Measurements from ENCODE around the gene ARPC5L. TPM values are rescaled to one million over a fixed set of nuclear protein-coding genes. Genes with fewer than 3 reads are reported as not detected.

ARPC5L gene
- total and polyA plus RNA-seq, 2 of the 8 experiments (the other 6 are each of a cell fraction or from before 2014, with no cell fraction given) = 34.1 to 50.6 TPM

DNA sequence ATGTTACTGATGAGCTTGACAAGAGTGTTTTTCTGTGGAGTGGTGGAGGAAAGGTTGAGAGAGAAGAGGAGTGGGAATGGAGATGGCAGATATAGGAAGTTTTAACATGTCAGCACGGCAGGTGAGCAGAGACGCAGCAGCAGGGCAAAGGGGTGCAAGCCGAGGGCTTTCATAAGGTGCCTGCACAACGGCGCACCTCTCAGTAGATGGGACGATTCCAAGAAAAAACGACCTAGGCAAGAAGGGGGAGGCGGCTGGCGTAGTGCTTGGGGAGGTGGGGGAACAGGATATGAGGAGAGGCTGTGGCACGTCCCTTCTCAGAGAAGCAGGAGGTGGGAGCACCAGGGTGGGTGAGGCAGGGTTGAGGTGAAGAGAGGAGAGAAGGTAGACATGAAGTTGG is 24.5 kb downstream of the ARPC5L start:
- CTCF ChIA-PET (ENCODE audit: partially characterized antibody) = interaction anchor here (0.5 to 1.4 kb wide), 2 partner anchors 20 to 33 kb away, joined by 3 to 4 read pairs; partner anchors contain the start of gene WDR38
- FAIRE-seq = no peak
- no peak for TF ChIP-seq CEBPB (IDR thresholded peaks at IDR 0.05; ENCODE audit: low read depth, low read length)
- TF ChIP-seq, protein P1, sequence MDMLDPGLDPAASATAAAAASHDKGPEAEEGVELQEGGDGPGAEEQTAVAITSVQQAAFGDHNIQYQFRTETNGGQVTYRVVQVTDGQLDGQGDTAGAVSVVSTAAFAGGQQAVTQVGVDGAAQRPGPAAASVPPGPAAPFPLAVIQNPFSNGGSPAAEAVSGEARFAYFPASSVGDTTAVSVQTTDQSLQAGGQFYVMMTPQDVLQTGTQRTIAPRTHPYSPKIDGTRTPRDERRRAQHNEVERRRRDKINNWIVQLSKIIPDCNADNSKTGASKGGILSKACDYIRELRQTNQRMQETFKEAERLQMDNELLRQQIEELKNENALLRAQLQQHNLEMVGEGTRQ (IDR thresholded peaks at IDR 0.05; ENCODE audit: low read length) = no peak
- no peak for TF ChIP-seq HDAC2 (IDR thresholded peaks at IDR 0.05; ENCODE audit: borderline replicate concordance in 1 of 2, low read depth in 2 of 2, low read length in 2 of 2)
- no peak for TF ChIP-seq GABPA (IDR thresholded peaks at IDR 0.05; ENCODE audit: borderline replicate concordance, insufficient read depth, low read length)
- TF ChIP-seq SIRT6 (IDR thresholded peaks at IDR 0.05; ENCODE audit: low read length) = no peak
- no peak for TF ChIP-seq TCF12 (IDR thresholded peaks at IDR 0.05; ENCODE audit: low read depth, low read length)
- TF ChIP-seq HDAC6 (IDR thresholded peaks at IDR 0.05; ENCODE audit: low read depth, low read length) = no peak
- no peak for TF ChIP-seq TEAD4 (IDR thresholded peaks at IDR 0.05; ENCODE audit: low read depth, low read length)
- no peak for TF ChIP-seq CHD2 (IDR thresholded peaks at IDR 0.05; ENCODE audit: low read length)
- no peak for TF ChIP-seq CTBP2 (IDR thresholded peaks at IDR 0.05; ENCODE audit: borderline replicate concordance, insufficient read depth, insufficient read length, low read length)
- TF ChIP-seq JUN (IDR thresholded peaks at IDR 0.05; ENCODE audit: low read depth, low read length) = no peak
- TF ChIP-seq, protein P2, sequence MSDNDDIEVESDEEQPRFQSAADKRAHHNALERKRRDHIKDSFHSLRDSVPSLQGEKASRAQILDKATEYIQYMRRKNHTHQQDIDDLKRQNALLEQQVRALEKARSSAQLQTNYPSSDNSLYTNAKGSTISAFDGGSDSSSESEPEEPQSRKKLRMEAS (IDR thresholded peaks at IDR 0.05) = no peak
- TF ChIP-seq TAF7 (optimal IDR thresholded peaks at IDR 0.05; ENCODE audit: borderline replicate concordance, low read depth, low read length) = no peak

More for the DNA sequence above, 24.5 kb downstream of the ARPC5L start:
- Histone ChIP-seq H3K56ac (replicated peaks; ENCODE audit: insufficient read length, low read depth, low read length) (no peak overlapping the region), H3K4me3 (ENCODE audit: extremely low read depth in 1 of 4, insufficient read depth in 2 of 4, low read depth in 3 of 4, low read length in 4 of 4) (no peak overlapping the region), H4K5ac (ENCODE audit: insufficient read length, low read depth, low read length) (no peak overlapping the region), H3K79me2 (ENCODE audit: control insufficient read depth in 1 of 2, insufficient read depth in 2 of 2, low read length in 2 of 2) (no peaks in the 10 kb centered on the region), H3K4me1 (replicated peaks in 1 of 4; ENCODE audit: control insufficient read depth in 3 of 4, insufficient read depth in 4 of 4, low read length in 3 of 4) (peaks cover 0 to 10% (median 4%) of the 10 kb centered on the region in 4 experiments; a peak in 6 of 7 replicates), H3K9ac (replicated peaks in 1 of 4; ENCODE audit: extremely low read depth in 1 of 4, low read depth in 3 of 4, low read length in 3 of 4) (no peak overlapping the region), H2BK15ac (ENCODE audit: low read length) (no peak overlapping the region), H3K14ac (ENCODE audit: insufficient read length) (no peak overlapping the region), H3K18ac (ENCODE audit: extremely low read depth, low read length) (no peak overlapping the region), H3K4me2 (ENCODE audit: insufficient read depth in 1 of 2, low read depth in 2 of 2, low read length in 2 of 2) (no peak overlapping the region), H4K8ac (ENCODE audit: extremely low read depth, insufficient read depth, low read length) (no peak overlapping the region), H3K4ac (replicated peaks; ENCODE audit: insufficient read length, low read depth, low read length) (no peak overlapping the region), H4K20me1 (replicated peaks in 1 of 2; ENCODE audit: control insufficient read depth in 1 of 2, insufficient read depth in 2 of 2, low read length in 2 of 2) (peaks cover 0 to 2% of the 10 kb centered on the region in 2 experiments), H2BK20ac (ENCODE audit: low read length) (no peak overlapping the region), H3K23ac (ENCODE audit: insufficient read length) (no peak overlapping the region), H3K36me3 (ENCODE audit: control insufficient read depth in 2 of 4, insufficient read depth in 4 of 4, low read length in 3 of 4) (no peaks in the 10 kb centered on the region; a peak in 1 of 8 replicates), H2BK120ac (replicated peaks; ENCODE audit: low read depth, low read length) (no peak overlapping the region), H2AFZ (ENCODE audit: low read length) (no peak overlapping the region), H3K23me2 (ENCODE audit: low read depth, low read length) (no peaks in the 10 kb centered on the region), H3K9me3 (ENCODE audit: insufficient read depth in 2 of 2, low read depth in 1 of 2, low read length in 1 of 2) (no peaks in the 10 kb centered on the region; a peak in 1 of 4 replicates), H4K91ac (replicated peaks; ENCODE audit: insufficient read length, low read length) (no peak overlapping the region), H2BK5ac (ENCODE audit: low read depth, low read length) (peak overlapping the region; percentile 75), H2BK12ac (ENCODE audit: low read depth, low read length) (no peak overlapping the region), H3K27me3 (replicated peaks in 1 of 4; ENCODE audit: control insufficient read depth in 3 of 4, extremely low read depth in 1 of 4, insufficient read depth in 3 of 4, low read length in 3 of 4) (no peaks in the 10 kb centered on the region), H2AK5ac (ENCODE audit: low read depth, low read length) (no peak overlapping the region), H3K27ac (ENCODE audit: low read depth, low read length) (no peak overlapping the region), H3K79me1 (ENCODE audit: low read depth, low read length) (0 out of 2 replicates have a peak, but pooled peaks cover 2% of the 10 kb centered on the region)
- POLR2A ChIA-PET (ENCODE audit: partially characterized antibody) = interaction anchor here (31.1 kb wide), 1 partner anchor 23 kb away, joined by 573 read pairs; the partner anchor contains the start of genes ARPC5L, RPL35 and WDR38
- 91% methylated on average over 9 of the region's 10 CpGs; no CpG with 5 or more reads in 1 of the 2 experiments for WGBS, 2 experiments (ENCODE audit: extremely low coverage in 1 of 2, insufficient coverage in 1 of 2, insufficient read length in 1 of 2, insufficient replicate concordance in 2 of 2, low coverage in 1 of 2, low lambda C conversion rate in 2 of 2, missing lambda C conversion rate in 1 of 2)
- DNase-seq (ENCODE audit: low read depth in 1 of 2, low spot score in 2 of 2) = no peak

All from H1 (cell line).